ENCODE results near the gene NEK10.

GRCh38 chr3:27285668-27286067 is 83.5 kb downstream of the NEK10 start:
- no peak for TF ChIP-seq CTCF (IDR thresholded peaks at IDR 0.05)
- no peak for TF ChIP-seq POLR2A (IDR thresholded peaks at IDR 0.05)
